Endodermal cell (in vitro differentiated cells): ENCODE results near the gene SUSD6. TPM values are rescaled to one million over a fixed set of nuclear protein-coding genes. Genes with fewer than 3 reads are reported as not detected.

Source experiments
- DNase-seq: peaks from one replicate; pipeline ENCODE4 v3.0.0-alpha.2; 2017
- H3K27ac ChIP-seq: 2 replicates; pipeline ENCODE4 v1.5.1; 2013; ENCODE audit warnings: mild to moderate bottlenecking, low read depth, low read length, moderate library complexity
- H3K27me3 ChIP-seq: 2 replicates; pipeline ENCODE4 v1.6.1; 2013; ENCODE audit warnings: mild to moderate bottlenecking, low read length, moderate library complexity; ENCODE audit not compliant: insufficient read depth, control insufficient read depth, poor library complexity, severe bottlenecking
- H3K36me3 ChIP-seq: 2 replicates; pipeline ENCODE4 v1.7.0; 2013; ENCODE audit warnings: mild to moderate bottlenecking, low read length, moderate library complexity; ENCODE audit not compliant: control insufficient read depth, insufficient read depth
- H3K4me1 ChIP-seq: one replicate; pipeline ENCODE4 v1.7.0; 2013; ENCODE audit warnings: low read length; ENCODE audit not compliant: control insufficient read depth, insufficient read depth
- H3K4me3 ChIP-seq: 2 replicates; pipeline ENCODE4 v1.5.1; 2013; ENCODE audit warnings: mild to moderate bottlenecking, low read length, moderate library complexity
- H3K9ac ChIP-seq: 2 replicates; pipeline ENCODE4 v1.6.1; 2013; ENCODE audit warnings: mild to moderate bottlenecking, low read length, moderate library complexity; ENCODE audit not compliant: poor library complexity, severe bottlenecking; ENCODE audit errors: extremely low read depth
- H3K9me3 ChIP-seq: 2 replicates; pipeline ENCODE4 v1.6.1; 2013; ENCODE audit warnings: mild to moderate bottlenecking, low read length, moderate library complexity; ENCODE audit not compliant: control insufficient read depth
- H3K27ac Mint-ChIP-seq: 2 replicates; pipeline ENCODE4 v1.8.0; 2020; ENCODE audit warnings: mixed read lengths
- H3K27me3 Mint-ChIP-seq: 2 replicates; pipeline ENCODE4 v1.8.0; 2021; ENCODE audit warnings: mild to moderate bottlenecking, mixed read lengths; ENCODE audit not compliant: insufficient read depth
- H3K36me3 Mint-ChIP-seq: 2 replicates; pipeline ENCODE4 v1.8.0; 2020; ENCODE audit warnings: low read depth, mixed read lengths
- H3K4me1 Mint-ChIP-seq: 2 replicates; pipeline ENCODE4 v1.8.0; 2020; ENCODE audit warnings: mixed read lengths
- H3K4me3 Mint-ChIP-seq: 2 replicates; pipeline ENCODE4 v1.8.0; 2020; ENCODE audit warnings: mild to moderate bottlenecking, moderate library complexity, mixed read lengths
- H3K9me3 Mint-ChIP-seq: 2 replicates; pipeline ENCODE4 v1.8.0; 2020; ENCODE audit warnings: mild to moderate bottlenecking, mixed read lengths
- WGBS, 2 experiments: methylation state at CpG; one replicate each; pipeline versions ENCODE4 v1.1.5 to v1.1.7; 2013; ENCODE audit warnings: missing lambda C conversion rate in 2 of 2, mixed read lengths in 1 of 2; ENCODE audit not compliant: insufficient coverage in 1 of 2, insufficient read length in 1 of 2; 5-methylcytosine and 5-hydroxymethylcytosine counted together
- total RNA-seq, 2 donors: library from RNA; stranded (reverse); fragmentation: NEBNext Ultra II Directional in 1 of 2; extraction: Animal tissue kit (Norgen Biotek cat#: 25700) in 1 of 2; gene quantifications; 2 replicates in 1 of 2; 3 replicates in 1 of 2; pipeline ENCODE4 v1.2.1, GENCODE V29; 2021
- TF ChIP-seq, protein P1 (sequence below): fragments of 200-600 bp; sonication (generic); conservative IDR thresholded peaks from 2 replicates; pipeline ENCODE4 v1.5.0; 2021; ENCODE audit warnings: antibody characterized with exemption, mild to moderate bottlenecking

SUSD6 gene
- total RNA-seq, 2 donors from 2014 or later, result 5.7 to 5.9 TPM

GRCh38 chr14:69582212-69582611 is 29.2 kb upstream of the SUSD6 start:
- no peaks in the 10 kb centered on the region for H3K9me3 Mint-ChIP-seq
- Histone ChIP-seq H3K27me3 (no peaks in the 10 kb centered on the region), H3K27ac (no peak overlapping the region), H3K9ac (no peak overlapping the region), H3K4me3 (no peak overlapping the region), H3K9me3 (peaks cover 4% of the 10 kb centered on the region), H3K36me3 (no peaks in the 10 kb centered on the region), H3K4me1 (peaks cover 3% of the 10 kb centered on the region)
- no peak overlapping the region for H3K27ac Mint-ChIP-seq
- H3K4me3 Mint-ChIP-seq, result no peak overlapping the region
- WGBS, 2 experiments, result 86 to 100% methylated on average over 1 of the region's 1 CpG
- DNase-seq, result no peak
- peaks cover 11% of the 10 kb centered on the region for H3K4me1 Mint-ChIP-seq
- no peaks in the 10 kb centered on the region for H3K27me3 Mint-ChIP-seq
- TF ChIP-seq, protein P1, sequence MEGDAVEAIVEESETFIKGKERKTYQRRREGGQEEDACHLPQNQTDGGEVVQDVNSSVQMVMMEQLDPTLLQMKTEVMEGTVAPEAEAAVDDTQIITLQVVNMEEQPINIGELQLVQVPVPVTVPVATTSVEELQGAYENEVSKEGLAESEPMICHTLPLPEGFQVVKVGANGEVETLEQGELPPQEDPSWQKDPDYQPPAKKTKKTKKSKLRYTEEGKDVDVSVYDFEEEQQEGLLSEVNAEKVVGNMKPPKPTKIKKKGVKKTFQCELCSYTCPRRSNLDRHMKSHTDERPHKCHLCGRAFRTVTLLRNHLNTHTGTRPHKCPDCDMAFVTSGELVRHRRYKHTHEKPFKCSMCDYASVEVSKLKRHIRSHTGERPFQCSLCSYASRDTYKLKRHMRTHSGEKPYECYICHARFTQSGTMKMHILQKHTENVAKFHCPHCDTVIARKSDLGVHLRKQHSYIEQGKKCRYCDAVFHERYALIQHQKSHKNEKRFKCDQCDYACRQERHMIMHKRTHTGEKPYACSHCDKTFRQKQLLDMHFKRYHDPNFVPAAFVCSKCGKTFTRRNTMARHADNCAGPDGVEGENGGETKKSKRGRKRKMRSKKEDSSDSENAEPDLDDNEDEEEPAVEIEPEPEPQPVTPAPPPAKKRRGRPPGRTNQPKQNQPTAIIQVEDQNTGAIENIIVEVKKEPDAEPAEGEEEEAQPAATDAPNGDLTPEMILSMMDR, result no peak
- H3K36me3 Mint-ChIP-seq, result no peaks in the 10 kb centered on the region

- H3K4me3 ChIP-seq, result no peak overlapping the region
- no peak overlapping the region for H3K9ac ChIP-seq
- H3K9me3 ChIP-seq, result no peaks in the 10 kb centered on the region
- 85 to 89% methylated on average over 4 of the region's 4 CpGs for WGBS, 2 experiments
- Mint-ChIP-seq H3K4me1 (peaks cover 11% of the 10 kb centered on the region), H3K9me3 (no peaks in the 10 kb centered on the region), H3K27me3 (no peaks in the 10 kb centered on the region), H3K27ac (no peak overlapping the region), H3K4me3 (no peak overlapping the region), H3K36me3 (no peaks in the 10 kb centered on the region)
- no peak overlapping the region for H3K27ac ChIP-seq
- TF ChIP-seq, protein P1, result no peak
- no peak for DNase-seq
- peaks cover 3% of the 10 kb centered on the region for H3K4me1 ChIP-seq
- H3K27me3 ChIP-seq, result no peaks in the 10 kb centered on the region
- H3K36me3 ChIP-seq, result no peaks in the 10 kb centered on the region
Observed at GRCh38 chr14:69582829-69583228, 28.6 kb upstream of the SUSD6 start.

DNA sequence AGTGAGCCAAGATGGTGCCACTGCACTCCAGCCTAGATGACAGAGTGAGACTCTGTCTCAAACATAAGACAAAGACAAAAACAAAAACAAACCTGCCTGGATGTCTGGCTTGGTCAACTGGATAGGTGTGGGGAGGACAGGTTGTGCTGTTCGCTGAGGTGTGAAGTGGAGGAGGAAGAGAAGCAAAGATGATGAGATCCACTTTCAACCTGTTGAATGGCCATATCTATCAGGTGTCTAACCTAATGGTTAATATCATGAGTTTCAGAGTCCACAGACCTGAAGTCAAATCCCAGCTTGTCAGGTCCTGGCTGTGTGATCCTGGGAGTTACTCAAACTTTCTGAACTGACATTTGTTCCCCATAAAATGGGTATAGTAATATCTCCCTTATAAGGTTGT is 27.0 kb upstream of the SUSD6 start:
- H3K9me3 Mint-ChIP-seq, result no peaks in the 10 kb centered on the region
- H3K36me3 ChIP-seq, result no peaks in the 10 kb centered on the region
- H3K9ac ChIP-seq, result no peak overlapping the region
- no peaks in the 10 kb centered on the region for H3K36me3 Mint-ChIP-seq
- H3K9me3 ChIP-seq, result no peaks in the 10 kb centered on the region
- H3K27me3 ChIP-seq, result no peaks in the 10 kb centered on the region
- no peak overlapping the region for H3K4me3 Mint-ChIP-seq
- H3K27ac ChIP-seq, result no peak overlapping the region
- no peak for DNase-seq
- H3K27ac Mint-ChIP-seq, result no peak overlapping the region
- TF ChIP-seq, protein P1, result no peak
- peaks cover 3% of the 10 kb centered on the region for H3K27me3 Mint-ChIP-seq
- 96 to 100% methylated on average over 1 of the region's 1 CpG for WGBS, 2 experiments
- no peaks in the 10 kb centered on the region for H3K4me1 ChIP-seq
- H3K4me1 Mint-ChIP-seq, result peaks cover 5% of the 10 kb centered on the region
- H3K4me3 ChIP-seq, result no peak overlapping the region
